ENCODE results near the gene CACNA2D3.

Gene CACNA2D3

DNA sequence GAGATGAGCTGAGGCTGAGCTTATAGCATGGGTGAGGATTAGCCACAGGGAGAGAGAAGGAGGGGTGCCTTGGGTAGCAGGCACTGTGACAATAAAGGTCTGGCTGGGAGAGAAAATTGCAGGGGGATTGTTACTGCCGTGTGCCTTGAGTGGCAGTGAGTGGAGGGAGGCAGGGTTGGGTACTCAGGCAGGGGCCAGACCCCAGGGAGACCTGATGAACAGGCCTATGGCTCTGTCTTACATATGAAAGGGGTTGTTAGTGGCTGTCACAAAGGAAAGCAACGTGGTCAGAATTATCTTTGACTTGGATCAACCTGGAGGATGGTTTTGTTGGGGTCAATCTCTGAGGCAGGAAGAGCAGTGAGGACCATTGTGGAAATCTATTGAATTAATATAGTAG lies 721.0 kb downstream of the CACNA2D3 start:
- no peak for DNase-seq (ENCODE audit: low read depth, low spot score)

DNA sequence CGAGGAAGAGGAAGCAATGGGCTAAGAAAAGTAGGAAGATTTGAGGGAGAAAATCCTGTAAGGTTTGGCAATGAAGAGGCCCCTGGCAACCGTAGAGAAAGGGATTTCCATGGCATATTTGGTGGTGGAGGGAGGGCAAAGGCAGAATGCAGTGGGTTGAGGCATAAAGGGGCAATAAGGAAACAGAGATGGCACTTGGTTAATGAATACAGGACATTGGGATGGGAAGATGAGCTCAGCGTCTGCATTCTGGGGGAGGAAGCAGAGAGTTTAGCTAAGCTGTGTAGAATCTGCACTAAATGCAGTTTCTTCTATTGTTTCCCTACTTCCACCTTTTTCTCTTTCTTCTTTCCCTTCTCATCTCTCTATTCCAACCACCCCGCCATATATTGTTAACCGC lies 721.9 kb downstream of the CACNA2D3 start:
- no peak for DNase-seq (ENCODE audit: low read depth, low spot score)

DNA sequence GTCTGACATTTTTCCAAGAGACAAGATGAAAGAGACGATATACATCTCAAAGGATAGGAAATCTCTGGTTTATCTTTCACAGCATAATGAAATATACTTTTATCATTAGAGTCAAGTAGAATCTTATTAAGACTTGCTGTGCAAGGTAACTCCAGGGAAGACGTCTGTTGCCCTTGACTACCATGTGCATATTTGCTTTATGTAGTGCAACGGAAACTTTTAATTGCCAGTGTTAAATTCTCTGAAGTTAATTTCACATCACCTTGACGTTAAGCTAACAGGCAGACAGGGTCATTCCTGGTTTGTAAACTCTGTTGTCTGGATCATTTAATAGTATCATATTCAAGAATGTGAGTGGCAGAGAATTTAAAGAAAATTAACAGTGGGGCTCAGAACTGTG lies 722.7 kb downstream of the CACNA2D3 start:
- DNase-seq (ENCODE audit: low read depth, low spot score), result no peak

DNA sequence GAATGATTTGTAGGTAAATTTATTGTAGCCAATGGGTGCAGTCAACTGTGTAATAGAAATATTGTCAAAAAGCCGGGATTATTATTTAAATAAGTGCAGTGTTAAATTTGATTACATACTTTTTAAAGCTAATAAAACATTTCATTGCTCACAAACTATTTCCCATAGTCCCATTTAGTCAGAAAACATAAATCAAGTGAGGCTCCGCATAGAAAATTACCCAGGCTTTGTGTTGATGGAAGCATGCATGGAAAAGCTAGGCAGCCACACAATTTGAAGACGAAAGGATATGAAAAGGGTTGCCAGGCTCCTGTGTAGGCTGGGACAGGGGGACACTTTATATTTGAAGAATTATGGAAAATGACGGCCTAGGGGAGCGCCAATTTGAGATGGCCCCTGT lies 723.2 kb downstream of the CACNA2D3 start:
- DNase-seq (ENCODE audit: low read depth, low spot score), result no peak

DNA sequence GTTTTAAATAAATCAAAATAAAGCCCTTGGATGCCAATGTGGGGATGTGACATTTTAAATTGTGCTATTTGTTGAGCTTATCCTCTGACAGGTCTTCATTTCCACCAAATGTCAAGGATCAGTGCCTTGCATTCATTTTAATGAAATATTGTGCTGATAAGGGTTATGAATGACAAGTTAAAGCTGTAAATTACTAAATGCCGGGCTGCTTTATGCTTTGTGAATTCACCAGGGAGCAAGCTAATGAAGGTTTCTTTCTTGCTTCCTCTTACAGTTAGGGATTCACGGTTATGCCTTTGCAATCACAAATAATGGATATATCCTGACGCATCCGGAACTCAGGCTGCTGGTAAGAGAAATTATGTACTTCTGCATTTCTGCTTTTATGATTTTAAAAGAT lies 723.8 kb downstream of the CACNA2D3 start:
- DNase-seq (ENCODE audit: low read depth, low spot score), result no peak

DNA sequence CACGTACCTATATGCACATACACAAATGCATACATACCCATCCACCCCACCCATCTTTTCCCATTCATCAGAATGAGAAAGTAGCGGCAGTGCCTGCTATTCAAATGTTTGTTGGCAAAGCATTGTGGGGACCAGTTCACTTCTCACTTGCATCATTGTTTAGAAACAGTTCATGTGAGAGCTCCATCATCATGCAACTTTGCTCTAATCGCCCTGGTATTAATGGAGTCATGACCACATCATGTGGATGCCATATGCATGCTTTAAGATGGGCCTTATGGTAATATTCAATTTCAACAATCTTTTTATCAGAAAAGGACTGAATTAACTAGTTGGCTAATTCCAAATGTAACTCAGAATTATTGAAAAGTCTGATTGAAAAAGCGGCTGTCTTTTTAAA lies 725.0 kb downstream of the CACNA2D3 start:
- DNase-seq (ENCODE audit: low read depth, low spot score), result no peak

DNA sequence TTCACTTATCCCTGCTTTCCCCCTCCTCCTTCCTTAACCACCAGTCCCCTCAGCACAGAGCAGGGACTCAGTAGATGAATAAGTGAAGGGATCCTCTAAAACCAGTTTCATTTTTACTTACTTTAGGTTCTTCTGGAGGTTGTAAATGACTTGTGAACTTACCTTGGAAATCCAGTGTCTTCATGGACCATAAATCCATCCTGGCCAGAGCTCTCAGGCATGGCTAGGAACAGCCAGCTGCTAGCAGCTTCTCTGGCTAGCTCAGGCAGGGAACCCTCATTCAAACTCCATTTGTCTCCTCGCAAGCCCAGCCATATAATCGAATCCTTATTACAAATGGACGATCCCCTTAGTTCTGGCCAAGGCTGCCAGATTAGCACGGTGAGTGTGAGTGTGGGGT lies 727.0 kb downstream of the CACNA2D3 start:
- DNase-seq (ENCODE audit: low read depth, low spot score), result no peak

DNA sequence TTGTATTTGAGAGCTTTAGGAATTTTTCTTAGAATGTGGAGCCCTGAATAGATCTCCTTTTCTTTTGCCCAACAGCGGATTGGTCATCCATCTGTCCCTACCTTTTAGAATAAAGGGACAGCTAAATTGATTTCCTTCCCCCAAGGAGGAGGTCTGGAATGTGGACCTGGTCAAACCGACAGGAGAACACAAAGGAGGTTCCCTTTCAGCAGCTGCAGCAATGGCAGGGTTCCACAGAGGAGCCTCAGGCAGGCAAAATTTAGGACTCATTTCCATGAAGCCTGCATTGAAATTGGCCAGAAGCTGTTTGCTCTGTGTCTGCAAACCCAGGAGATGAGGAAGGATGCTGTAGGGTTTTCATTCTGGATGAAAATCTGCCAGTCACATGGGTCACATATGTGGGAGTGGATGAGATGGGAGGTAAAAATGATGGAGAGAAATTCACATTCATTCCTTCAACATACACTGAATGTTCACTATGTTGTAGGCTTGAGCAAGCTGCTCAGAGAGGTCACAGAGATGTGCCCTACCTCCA lies 728.2 kb downstream of the CACNA2D3 start:
- peak; percentile 60 for DNase-seq (ENCODE audit: low read depth, low spot score)

DNA sequence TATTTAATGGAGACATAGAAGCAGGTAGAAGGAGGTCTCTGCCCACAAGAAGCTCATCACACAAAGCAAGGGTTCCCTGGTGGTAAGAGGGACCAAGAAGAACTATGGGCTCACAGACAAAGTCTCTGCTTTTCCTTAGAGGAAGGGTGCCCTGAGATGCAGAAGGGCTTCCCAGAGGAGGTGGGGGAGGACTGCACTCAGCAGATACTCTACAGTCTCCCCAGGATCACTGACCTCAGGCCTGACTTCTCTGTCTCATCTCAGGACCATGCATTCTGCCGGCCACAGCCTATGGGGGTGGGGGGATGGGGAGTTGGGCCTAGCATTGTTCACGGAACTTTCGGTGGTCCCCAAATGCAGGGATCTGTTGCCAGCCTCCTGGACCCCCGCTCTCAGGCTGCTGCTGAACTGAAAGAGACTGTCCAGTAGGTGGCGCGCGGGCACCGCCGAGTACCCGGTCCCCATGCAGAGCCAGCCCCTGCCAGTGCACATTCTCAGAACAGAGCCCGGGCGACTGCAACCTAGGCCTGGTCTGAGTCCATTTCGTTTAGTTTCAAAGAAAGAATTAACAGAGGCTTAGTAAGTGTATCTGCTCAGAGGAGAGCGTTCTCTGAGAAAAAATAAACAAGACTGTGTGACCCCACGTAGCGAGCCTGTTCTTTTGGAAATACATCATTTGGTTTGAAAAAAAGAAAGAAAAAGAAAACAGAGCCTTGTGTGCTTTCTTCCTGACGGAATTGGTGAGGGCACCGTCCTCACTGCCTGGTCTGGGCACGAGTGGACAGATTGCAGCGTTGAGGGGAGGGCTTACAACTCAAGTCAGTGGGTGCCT lies 731.4 kb downstream of the CACNA2D3 start:
- peak; percentile 87 for DNase-seq (ENCODE audit: low read depth, low spot score)

DNA sequence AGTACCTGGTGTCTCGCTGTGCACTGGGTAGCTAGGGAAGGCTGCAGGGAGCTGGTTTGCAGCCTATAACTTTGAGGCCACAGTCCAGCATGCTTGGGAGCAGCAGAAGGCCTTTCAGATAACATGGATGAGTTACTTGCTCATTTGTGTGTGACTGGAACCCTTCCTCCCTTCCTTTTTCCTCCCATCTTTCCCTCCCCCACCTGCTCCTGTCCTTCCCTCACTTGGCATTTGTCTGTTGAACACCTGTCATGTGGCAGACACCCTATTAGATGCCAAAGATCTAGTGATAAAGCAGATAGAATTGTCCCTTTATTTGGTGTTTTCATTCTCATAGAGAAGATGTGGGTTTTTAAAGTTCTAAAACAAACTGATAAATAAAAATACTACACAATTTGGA lies 733.9 kb downstream of the CACNA2D3 start:
- DNase-seq (ENCODE audit: low read depth, low spot score), result no peak

DNA sequence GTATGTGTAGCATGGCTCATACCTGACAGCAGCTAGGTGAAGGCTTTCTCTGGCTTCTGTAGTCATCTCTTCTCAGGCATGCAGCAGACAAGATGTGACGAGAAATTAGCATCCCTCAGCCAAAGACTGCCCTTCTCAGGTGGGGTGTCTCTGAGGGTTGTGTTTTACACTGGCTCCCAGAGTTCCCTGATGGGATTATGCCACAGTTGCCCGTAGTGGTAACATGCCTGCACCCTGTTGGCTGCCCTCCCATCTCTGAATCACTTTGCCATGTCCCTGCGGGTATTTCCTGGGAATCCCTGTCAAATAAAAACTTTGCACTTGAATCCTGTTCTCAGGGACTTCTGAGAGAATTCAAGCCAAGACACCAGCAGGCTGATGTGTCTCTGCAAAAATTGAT lies 735.0 kb downstream of the CACNA2D3 start:
- no peak for DNase-seq (ENCODE audit: low read depth, low spot score)

DNA sequence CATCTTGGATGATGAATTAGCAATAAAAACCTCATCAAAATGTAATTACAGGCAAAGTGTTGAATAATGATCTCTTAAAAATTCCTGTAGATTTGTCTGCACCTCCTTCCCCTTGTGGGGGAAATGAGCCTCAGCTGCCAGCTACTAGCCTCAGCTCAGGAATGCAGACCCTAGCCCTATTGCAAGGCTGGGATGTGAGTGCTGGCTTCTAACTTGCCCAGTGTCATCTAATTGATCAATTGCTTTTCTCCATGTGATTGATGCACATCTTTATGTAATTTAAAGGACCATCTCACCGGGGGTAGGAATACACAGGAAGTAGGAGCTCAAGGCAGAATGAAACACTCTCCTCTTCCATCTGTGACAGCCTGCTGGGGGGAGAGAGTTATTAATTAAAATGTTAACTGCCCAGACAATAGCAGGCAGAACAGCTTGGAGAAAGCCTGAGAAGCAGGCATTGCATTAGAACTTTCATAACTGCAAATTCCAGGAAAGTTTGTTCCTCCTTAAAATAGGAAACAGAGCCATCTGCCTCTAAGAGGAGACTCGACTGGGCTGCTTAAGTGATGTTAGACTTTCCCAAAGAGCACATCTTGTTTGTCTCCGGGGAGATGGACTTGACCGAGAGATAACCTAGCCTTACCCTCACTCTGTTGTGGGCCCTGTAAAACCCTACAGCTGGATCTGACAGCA lies 735.9 kb downstream of the CACNA2D3 start:
- peak; percentile 3 for DNase-seq (ENCODE audit: low read depth, low spot score)

DNA sequence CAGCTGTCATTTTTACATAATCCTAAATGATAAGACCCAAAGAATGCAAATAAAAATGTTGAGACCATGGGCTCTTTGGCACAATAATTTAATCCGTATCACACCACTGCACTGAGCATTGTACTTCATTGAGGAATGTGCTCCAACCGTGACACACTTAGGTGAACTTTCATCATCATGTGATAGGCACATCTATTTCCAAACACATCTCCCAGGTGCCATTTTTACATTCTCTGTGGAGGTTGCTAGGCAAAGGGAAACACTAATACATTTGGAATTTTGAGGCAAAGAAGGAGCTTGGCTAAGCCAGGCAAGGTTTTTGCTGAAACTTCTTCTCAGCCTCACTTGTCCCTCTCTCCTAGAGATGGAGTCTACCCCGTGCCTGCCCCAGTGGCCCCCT lies 736.8 kb downstream of the CACNA2D3 start:
- DNase-seq (ENCODE audit: low read depth, low spot score), result no peak

DNA sequence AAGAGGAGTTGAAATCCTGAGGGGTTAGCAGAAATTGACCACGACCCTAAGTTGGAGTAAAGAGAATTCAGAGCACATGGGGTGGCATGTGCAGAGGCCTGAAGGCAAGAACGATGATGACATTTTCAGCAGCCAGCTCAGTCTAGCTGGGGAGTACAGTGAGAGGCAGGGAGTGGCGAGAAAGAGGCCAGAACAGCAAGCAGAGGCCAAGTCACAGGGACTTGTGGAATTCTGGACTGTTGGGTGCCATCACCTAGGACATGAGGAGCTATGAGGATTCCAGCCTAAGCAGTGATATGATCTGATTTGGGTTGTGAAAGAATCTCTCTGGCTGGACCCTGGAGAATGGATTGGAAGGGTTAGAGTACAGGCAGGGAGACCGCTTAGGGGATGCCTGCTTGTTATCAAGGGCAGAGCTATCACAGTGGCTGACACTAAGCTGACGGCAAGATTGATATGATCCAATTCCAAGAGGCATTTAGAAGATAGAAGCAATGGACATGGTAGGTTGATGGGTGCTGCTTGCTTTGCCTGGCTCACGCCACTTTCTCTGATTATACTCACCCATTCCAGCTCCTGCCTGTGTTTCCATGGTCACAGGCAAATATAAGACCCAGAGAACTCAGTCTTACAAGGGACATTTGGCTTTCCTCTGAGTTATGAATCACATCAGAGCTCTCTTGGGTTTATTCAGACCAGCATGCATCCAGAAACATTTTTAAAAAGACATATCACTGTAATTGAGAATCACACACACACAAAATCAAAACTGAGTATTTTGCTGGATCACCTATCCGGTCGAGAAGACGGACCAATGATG lies 739.1 kb downstream of the CACNA2D3 start:
- DNase-seq (ENCODE audit: low read depth, low spot score), result peak; percentile 35

DNA sequence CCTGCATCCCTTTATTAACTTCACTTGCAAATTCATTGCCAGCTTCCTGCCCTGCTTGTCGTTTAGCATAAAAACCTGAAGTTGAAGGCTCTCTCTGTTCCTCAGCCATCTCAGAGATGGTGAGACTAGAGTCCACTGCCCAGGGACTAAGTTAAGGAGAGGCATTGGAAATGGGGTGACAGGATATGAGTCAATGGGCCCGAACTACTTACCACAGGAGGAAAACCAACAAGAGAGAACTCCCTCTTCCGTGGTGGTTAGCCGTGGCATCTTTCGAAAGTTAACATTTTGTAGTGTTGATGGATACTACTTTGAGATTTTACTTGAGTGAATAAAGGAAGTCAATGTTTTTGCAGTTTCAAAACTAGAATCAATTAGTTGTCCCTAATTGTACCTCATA lies 740.2 kb downstream of the CACNA2D3 start:
- DNase-seq (ENCODE audit: low read depth, low spot score), result no peak

DNA sequence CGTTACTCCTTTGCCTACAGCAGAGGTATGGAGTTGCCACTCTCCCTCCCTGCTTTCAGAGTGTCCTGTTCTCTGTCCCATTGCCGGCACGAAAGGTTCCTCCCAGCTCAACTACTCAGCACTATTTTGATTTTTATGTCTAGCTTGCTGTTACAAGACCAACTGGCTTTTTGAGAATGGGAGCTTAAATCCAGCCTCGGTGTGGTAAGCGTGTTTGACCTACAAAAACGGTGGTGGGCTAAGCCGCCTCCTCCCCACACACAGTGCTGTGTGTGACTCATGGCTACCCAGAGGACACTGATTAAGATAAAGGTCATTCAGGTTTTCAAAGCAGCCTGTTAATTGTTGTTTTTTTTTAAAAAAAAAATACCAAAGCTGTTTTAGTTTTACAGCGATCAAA lies 741.0 kb downstream of the CACNA2D3 start:
- peak; percentile 34 for DNase-seq (ENCODE audit: low read depth, low spot score)

DNA sequence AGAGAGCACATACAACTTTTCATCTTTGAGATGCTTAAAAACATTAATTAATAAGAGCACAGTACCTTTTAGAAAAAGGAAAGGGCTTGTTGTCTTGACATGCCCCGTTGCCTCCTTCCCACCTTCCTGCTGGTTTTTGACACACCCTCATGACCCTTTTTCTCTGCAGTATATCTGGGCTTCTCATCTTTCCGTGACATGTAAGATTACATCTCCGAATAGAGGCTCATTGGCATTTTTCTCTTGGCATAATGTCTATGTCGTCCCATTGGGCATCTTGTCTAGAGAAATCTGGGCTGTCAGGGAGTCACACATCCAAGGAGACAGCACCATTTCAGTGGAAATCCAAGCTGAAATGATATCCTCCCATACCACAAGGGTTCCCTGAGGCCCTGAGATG lies 741.4 kb downstream of the CACNA2D3 start:
- no peak for DNase-seq (ENCODE audit: low read depth, low spot score)

DNA sequence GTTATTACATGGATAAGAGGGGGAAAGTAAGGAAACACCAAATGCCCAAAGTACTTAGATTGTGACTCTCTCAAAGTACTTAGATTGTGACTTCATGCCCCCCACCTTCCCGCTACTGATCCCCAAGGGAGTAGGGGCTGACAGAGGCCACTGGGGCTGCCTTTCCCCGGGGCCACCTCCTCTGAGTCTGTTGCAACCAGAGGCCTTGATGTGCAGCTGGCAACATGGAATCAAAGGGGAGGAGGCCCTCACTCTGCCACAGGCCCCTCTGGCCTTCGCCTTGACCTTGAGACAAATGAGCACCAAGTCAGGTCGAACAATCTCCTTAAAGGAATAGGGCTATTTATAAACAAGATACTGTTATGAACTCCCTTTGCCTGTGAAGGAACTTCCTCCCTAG lies 743.0 kb downstream of the CACNA2D3 start:
- DNase-seq (ENCODE audit: low read depth, low spot score), result no peak

DNA sequence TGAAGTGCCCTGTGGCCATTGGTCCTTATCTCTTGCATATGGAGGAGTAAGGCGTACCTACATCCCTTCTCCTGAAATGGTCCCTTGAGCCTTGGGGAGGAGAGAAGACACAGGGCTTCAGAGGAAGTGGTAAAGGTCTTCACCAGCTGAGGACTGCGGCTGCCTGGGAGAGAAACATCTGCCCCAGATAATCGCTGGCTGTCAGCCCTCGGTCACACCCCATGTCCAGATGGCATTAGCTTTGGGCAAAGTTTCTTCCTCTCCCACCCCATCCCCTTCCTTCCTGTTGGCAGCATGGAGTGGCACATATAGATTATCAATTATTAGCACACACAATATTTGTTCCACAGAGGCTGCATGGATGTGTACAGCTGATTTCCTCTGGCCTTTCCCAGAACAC lies 743.9 kb downstream of the CACNA2D3 start:
- DNase-seq (ENCODE audit: low read depth, low spot score), result no peak

DNA sequence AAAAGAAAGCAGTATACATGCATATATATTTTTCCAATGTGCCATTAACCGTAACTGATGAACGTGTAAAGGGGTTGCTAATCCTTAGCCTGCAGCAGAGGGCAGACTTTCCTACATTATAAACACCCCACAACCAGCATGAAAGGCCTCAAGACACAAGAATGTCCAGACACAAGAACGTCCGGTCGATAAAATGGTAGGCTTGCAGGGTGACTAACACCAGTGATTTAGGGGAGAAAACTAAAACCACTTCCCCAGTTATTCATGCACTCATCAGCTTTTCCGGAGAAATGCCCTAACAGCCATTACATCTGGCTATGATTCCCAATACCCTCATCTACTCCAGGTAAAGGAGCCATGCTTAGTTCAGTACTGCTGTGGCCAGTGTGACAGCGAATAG lies 748.1 kb downstream of the CACNA2D3 start:
- peak; percentile 63 for DNase-seq (ENCODE audit: low read depth, low spot score)

DNA sequence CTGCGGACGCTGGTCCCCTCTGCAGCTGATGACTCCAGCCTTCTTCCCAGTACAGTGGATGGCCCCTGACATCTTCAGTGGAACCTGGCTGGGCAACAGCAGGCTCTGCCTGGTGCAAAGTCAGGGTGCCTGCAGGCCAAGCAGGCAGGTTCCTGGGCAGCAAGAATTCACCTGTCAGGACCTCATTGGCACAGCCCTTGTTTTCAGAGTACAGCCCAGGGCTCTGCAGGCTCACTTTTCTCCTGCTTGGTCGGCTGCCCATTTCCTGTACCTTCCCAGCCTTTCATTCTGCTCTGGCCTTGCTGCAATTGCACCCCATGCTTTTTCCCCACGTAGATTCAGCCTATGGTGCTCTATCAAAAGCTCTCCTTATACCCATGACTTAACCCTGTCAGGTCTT lies 749.5 kb downstream of the CACNA2D3 start:
- DNase-seq (ENCODE audit: low read depth, low spot score), result no peak
